BLaER1 treated with 17β-estradiol and CSF1 and Interleukin-3, amounts not matched to agents 10 nM and 100 nM (cell line): ENCODE measurements around the gene KSR2.
"Not testable (repeated sequence)": the region's sequence is repeated elsewhere in the genome, so short reads cannot be mapped to it uniquely, and the experiment has no call there.

ENCODE experiments used
- H3K27ac ChIP-seq, 11 experiments: shearing (Covaris generic); formaldehyde crosslinking; 2 replicates each; pipeline ENCODE4 v1.8.1; 2022
- H3K27me3 ChIP-seq, 11 experiments: shearing (Covaris generic); formaldehyde crosslinking; 2 replicates each; pipeline ENCODE4 v1.8.1; 2022
- H3K36me3 ChIP-seq, 11 experiments: shearing (Covaris generic); formaldehyde crosslinking; 2 replicates each; pipeline ENCODE4 v1.8.1; 2022
- H3K4me1 ChIP-seq, 10 experiments: shearing (Covaris generic); formaldehyde crosslinking; 2 replicates each; pipeline ENCODE4 v1.8.1; 2022
- H3K4me2 ChIP-seq, 11 experiments: shearing (Covaris generic); formaldehyde crosslinking; 2 replicates each; pipeline ENCODE4 v1.8.1; 2022
- H3K4me3 ChIP-seq, 10 experiments: shearing (Covaris generic); formaldehyde crosslinking; 2 replicates each; pipeline ENCODE4 v1.8.1; 2022
- H3K9ac ChIP-seq, 11 experiments: shearing (Covaris generic); formaldehyde crosslinking; 2 replicates each; pipeline ENCODE4 v1.8.1; 2022
- H3K9me3 ChIP-seq, 11 experiments: shearing (Covaris generic); formaldehyde crosslinking; replicated peaks in 1 of 11; 2 replicates each; pipeline ENCODE4 v1.8.1; 2022
- H4K20me1 ChIP-seq, 11 experiments: shearing (Covaris generic); formaldehyde crosslinking; 2 replicates each; pipeline ENCODE4 v1.8.1; 2022
- Cebpa-rat ChIP-seq, 11 experiments: shearing (Covaris generic); IDR thresholded peaks; 2 replicates each; pipeline ENCODE4 v1.8.1; 2022

The KSR2 gene

DNA sequence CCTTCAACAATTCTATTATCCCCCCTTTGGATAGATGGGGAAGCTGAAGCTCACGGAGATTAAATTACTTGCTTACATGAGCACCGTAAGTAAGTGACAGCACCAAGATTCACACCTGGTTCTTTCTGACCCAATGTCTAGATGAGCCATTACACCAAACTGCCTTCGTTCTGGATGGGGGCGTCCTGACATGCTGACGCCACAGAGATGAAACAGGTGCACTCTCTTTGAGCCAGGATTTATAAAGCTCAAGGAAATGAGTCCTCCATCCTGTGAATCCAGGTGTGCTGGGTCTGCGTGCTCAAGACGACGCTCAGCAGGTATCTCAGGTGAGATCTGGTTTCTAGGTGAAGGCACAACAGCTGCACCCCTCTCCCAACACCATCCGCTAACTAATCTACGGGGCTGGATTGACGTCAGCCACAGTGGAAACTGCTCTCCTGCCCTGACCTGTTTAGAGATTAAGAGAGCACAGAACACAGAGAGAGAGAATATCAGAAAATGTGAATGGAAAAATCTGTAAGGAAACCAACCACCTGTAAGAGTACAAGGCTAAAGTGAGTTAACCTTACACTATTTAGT, 61.6 kb downstream of the KSR2 start:
- Histone ChIP-seq H3K4me1 (no peaks in the 10 kb centered on the region), H3K36me3 (no peaks in the 10 kb centered on the region), H3K9ac (no peak overlapping the region), H3K4me2 (no peak overlapping the region), H3K27ac (no peak overlapping the region), H3K9me3 (peaks cover 11 to 19% (median 15%) of the 10 kb centered on the region in 11 experiments; a peak in 21 of 22 replicates), H3K4me3 (no peak overlapping the region), H4K20me1 (no peaks in the 10 kb centered on the region), H3K27me3 (no peaks in the 10 kb centered on the region)
- no peak for TF ChIP-seq Cebpa-rat (IDR thresholded peaks at IDR 0.05)

DNA sequence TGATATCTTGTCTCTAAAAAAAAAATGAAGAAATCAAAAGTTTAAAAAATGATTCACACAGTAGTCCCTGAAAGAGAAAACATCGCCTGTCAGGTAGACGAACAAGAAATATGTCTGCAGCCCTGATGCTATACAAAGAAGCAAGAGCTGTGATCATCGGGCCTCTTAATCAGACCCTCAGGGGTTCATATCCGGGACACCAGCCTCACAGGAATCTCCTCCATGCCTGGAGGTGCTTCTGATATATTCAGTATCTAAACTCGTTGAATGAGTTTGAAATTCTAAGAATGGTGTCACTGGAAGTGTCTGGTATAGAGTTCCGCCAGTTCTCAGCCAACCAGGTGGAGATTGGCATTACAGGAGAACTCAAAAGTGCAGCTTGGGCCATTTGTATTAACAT, 64.7 kb downstream of the KSR2 start:
- Histone ChIP-seq H3K36me3 (no peaks in the 10 kb centered on the region), H3K4me3 (no peak overlapping the region), H3K4me2 (no peak overlapping the region), H3K27me3 (no peaks in the 10 kb centered on the region), H3K27ac (no peak overlapping the region), H4K20me1 (no peaks in the 10 kb centered on the region), H3K9me3 (peaks cover 0 to 12% (median 9%) of the 10 kb centered on the region in 11 experiments; a peak in 13 of 22 replicates), H3K9ac (no peak overlapping the region), H3K4me1 (no peaks in the 10 kb centered on the region)
- TF ChIP-seq Cebpa-rat (IDR thresholded peaks at IDR 0.05) = no peak

GRCh38 chr12:117903110-117903840, 65.5 kb downstream of the KSR2 start:
- no peak overlapping the region for H3K4me2 ChIP-seq
- no peak for TF ChIP-seq Cebpa-rat (IDR thresholded peaks at IDR 0.05)
- H3K9ac ChIP-seq = no peak overlapping the region
- no peaks in the 10 kb centered on the region for H3K27me3 ChIP-seq
- no peaks in the 10 kb centered on the region for H3K36me3 ChIP-seq
- H3K4me3 ChIP-seq = no peak overlapping the region
- H3K27ac ChIP-seq = no peak overlapping the region
- H3K4me1 ChIP-seq = peaks cover 0 to 1% (median 0%) of the 10 kb centered on the region in 10 experiments; a peak in 2 of 20 replicates
- H3K9me3 ChIP-seq = peaks cover 0 to 18% (median 10%) of the 10 kb centered on the region in 11 experiments; a peak in 14 of 22 replicates
- no peaks in the 10 kb centered on the region for H4K20me1 ChIP-seq

- no peak overlapping the region for H3K9ac ChIP-seq
- H3K4me1 ChIP-seq = peaks cover 0 to 18% (median 14%) of the 10 kb centered on the region in 10 experiments; a peak in 16 of 20 replicates
- no peaks in the 10 kb centered on the region for H3K27me3 ChIP-seq
- no peak overlapping the region for H3K27ac ChIP-seq
- no peak for TF ChIP-seq Cebpa-rat (IDR thresholded peaks at IDR 0.05)
- no peaks in the 10 kb centered on the region for H3K36me3 ChIP-seq
- H3K9me3 ChIP-seq = peaks cover 0 to 18% (median 10%) of the 10 kb centered on the region in 11 experiments; a peak in 14 of 22 replicates
- H3K4me3 ChIP-seq = no peak overlapping the region
- no peaks in the 10 kb centered on the region for H4K20me1 ChIP-seq
- no peak overlapping the region for H3K4me2 ChIP-seq
Measured at GRCh38 chr12:117901631-117902030, 67.2 kb downstream of the KSR2 start.

GRCh38 chr12:117900561-117900960, 68.2 kb downstream of the KSR2 start:
- no peak overlapping the region for H3K4me3 ChIP-seq
- peaks cover 4 to 20% (median 14%) of the 10 kb centered on the region in 11 experiments; a peak in 15 of 22 replicates for H3K9me3 ChIP-seq
- H3K36me3 ChIP-seq = no peaks in the 10 kb centered on the region
- no peaks in the 10 kb centered on the region for H4K20me1 ChIP-seq
- no peak overlapping the region for H3K4me2 ChIP-seq
- no peak for TF ChIP-seq Cebpa-rat (IDR thresholded peaks at IDR 0.05)
- H3K4me1 ChIP-seq = peaks cover 0 to 28% (median 19%) of the 10 kb centered on the region in 10 experiments; a peak in 16 of 20 replicates
- no peak overlapping the region for H3K27ac ChIP-seq
- no peak overlapping the region for H3K9ac ChIP-seq
- no peaks in the 10 kb centered on the region for H3K27me3 ChIP-seq

DNA sequence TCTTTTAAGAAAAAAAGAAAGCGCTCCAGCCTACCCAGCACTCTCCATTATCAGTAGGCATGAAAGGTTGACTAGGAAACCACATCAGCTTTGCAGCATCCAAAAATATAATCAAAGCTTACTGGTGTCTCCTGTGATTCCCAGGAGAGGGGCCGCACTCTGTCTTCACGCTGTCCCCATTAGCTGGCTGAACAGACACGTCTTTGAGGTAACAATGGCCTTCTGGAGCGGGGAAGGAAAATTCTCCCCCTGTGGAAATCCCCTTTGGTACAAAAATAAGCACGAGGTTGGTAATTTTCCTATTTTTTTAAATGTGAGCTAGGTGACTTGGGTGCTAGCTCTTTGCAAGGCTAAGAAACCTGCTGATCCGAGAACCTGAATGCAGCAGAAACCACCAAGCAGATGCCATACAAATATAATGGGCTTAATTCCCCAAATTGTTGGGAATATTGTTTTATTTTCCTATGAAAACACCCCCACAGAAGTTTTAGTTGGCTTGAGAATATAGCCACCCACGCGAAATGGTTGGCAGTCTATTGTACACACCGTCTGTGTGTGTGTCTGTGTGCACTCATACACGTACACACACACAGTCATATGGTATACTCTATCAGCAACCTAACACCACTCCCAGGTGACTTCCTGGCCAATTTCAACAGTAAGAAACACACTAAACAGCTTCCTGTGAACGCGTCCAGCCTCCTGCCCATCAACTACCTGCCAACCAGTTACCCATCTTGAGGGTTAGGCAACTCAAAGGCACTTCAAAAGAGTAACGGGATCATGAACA, 71.2 kb downstream of the KSR2 start:
- no peaks in the 10 kb centered on the region for H3K27me3 ChIP-seq
- H3K4me1 ChIP-seq = peaks cover 0 to 30% (median 19%) of the 10 kb centered on the region in 10 experiments; a peak in 16 of 20 replicates

DNA sequence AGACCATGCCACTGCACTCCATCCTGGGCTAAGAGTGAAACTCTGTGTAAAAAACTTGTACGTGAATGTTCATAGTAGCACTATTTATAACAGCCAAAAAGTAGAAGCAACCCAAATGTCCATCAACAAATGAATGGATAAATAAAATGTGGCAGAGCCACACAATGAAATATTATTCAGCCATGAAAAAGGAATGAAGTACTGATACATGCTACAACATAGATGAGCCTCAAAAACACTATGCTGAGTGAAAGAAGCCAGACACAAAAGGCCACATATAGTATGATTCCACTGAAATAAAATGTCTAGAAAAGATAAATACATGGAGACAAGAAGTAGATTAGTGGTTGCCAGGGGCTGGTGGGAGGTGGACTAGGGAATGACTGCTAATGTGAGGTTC, 72.8 kb downstream of the KSR2 start:
- TF ChIP-seq Cebpa-rat (IDR thresholded peaks at IDR 0.05) = no peak
- Histone ChIP-seq H4K20me1 (no peaks in the 10 kb centered on the region), H3K36me3 (no peaks in the 10 kb centered on the region), H3K9me3 (peaks cover 13 to 34% (median 22%) of the 10 kb centered on the region in 11 experiments; a peak in 18 of 22 replicates), H3K4me1 (peaks cover 0 to 33% (median 19%) of the 10 kb centered on the region in 10 experiments; a peak in 16 of 20 replicates), H3K9ac (no peak overlapping the region), H3K4me3 (no peak overlapping the region), H3K27me3 (no peaks in the 10 kb centered on the region), H3K4me2 (peak overlapping the region in 5 of 11 experiments; percentile 70 to 93 (median 88); a peak in 8 of 22 replicates), H3K27ac (no peak overlapping the region)

More for the DNA sequence above, 71.2 kb downstream of the KSR2 start:
- Histone ChIP-seq H3K36me3 (no peaks in the 10 kb centered on the region), H3K27ac (peak overlapping the region in 2 of 11 experiments; percentile 9 to 25; a peak in 3 of 22 replicates), H3K9ac (peak overlapping the region in 3 of 11 experiments; percentile 14 to 50 (median 47); a peak in 5 of 22 replicates), H3K9me3 (peaks cover 11 to 28% (median 17%) of the 10 kb centered on the region in 11 experiments; a peak in 18 of 22 replicates), H3K4me2 (peak overlapping the region in 10 of 11 experiments; percentile 4 to 93 (median 70); a peak in 18 of 22 replicates), H3K4me3 (peak overlapping the region in 2 of 10 experiments; percentile 13 to 33; a peak in 2 of 20 replicates), H4K20me1 (no peaks in the 10 kb centered on the region)
- no peak for TF ChIP-seq Cebpa-rat (IDR thresholded peaks at IDR 0.05)

DNA sequence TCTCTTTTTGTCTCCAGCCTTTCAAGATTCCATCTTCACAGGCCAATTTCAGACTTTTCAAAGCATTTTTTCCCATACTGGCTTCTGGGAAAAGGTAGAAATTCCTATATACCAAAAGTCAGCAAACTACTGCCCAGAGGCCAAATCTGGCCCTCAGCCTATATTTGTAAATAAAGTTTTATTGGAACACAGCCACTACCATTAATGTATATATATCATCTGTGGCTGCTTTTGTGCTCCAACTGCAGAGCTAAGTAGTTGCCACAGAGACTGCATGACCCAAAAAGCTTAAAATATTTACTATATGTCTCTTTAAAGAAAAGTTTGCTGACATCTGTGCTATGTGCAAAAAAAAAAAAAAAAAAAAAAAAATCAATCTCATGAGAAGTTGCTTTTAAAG, 76.3 kb downstream of the KSR2 start:
- Histone ChIP-seq H3K9ac (no peak overlapping the region), H3K4me2 (no peak overlapping the region), H3K36me3 (no peaks in the 10 kb centered on the region)

DNA sequence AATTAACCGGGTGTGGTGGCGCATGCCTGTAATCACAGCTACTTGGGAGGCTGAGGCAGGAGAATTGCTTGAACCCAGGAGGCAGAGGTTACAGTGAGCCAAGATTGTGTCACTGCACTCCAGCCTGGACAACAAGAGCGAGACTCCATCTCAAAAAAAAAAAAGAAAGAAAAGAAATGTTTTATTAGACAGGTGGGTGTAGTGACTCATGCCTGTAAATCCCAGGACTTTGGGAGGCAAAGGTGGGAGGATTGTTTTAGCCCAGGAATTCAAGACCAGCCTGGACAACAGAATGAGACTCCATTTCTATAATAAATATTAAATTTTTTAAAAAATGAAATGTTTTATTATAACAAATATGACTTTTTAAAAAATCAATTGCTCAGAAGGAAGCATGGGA, 77.5 kb downstream of the KSR2 start:
- H3K4me3 ChIP-seq, H4K20me1 ChIP-seq, H3K27me3 ChIP-seq, H3K9ac ChIP-seq, H3K36me3 ChIP-seq, H3K27ac ChIP-seq: not testable (repeated sequence)
- peaks cover 5 to 27% (median 13%) of the 10 kb centered on the region in 11 experiments; a peak in 12 of 22 replicates for H3K9me3 ChIP-seq
- peak overlapping the region in 4 of 11 experiments; percentile 79 to 91 (median 86); a peak in 5 of 22 replicates for H3K4me2 ChIP-seq
- H3K4me1 ChIP-seq = peaks cover 7 to 55% (median 42%) of the 10 kb centered on the region in 10 experiments; a peak in 18 of 20 replicates

More for the DNA sequence above, 76.3 kb downstream of the KSR2 start:
- TF ChIP-seq Cebpa-rat (IDR thresholded peaks at IDR 0.05) = no peak
- Histone ChIP-seq H3K27ac (no peak overlapping the region), H3K4me1 (peaks cover 11 to 59% (median 47%) of the 10 kb centered on the region in 10 experiments; a peak in 18 of 20 replicates), H3K9me3 (peaks cover 5 to 27% (median 13%) of the 10 kb centered on the region in 11 experiments; a peak in 12 of 22 replicates), H3K4me3 (no peak overlapping the region), H3K27me3 (no peaks in the 10 kb centered on the region; a peak in 1 of 22 replicates), H4K20me1 (no peaks in the 10 kb centered on the region)
